CD4-positive, alpha-beta T cell treated with Interleukin-6 at 100 ng/mL for 8 hours (primary cell): ENCODE data around the gene ABCG1.
A peak's percentile ranks its signal among the peaks of the same experiment; 100 is the strongest.

Source experiments
- DNase-seq: peaks from one replicate; pipeline ENCODE4 v3.0.0-alpha.2; 2020; ENCODE audit warnings: mixed read lengths, low spot score

ABCG1 gene

GRCh38 chr21:42252325-42252654 is 33.4 kb downstream of the ABCG1 start:
- DNase-seq = no peak

GRCh38 chr21:42252778-42253340 is 33.9 kb downstream of the ABCG1 start:
- no peak for DNase-seq

GRCh38 chr21:42253466-42253865 is 34.5 kb downstream of the ABCG1 start:
- no peak for DNase-seq

- no peak for DNase-seq
Measured at GRCh38 chr21:42254083-42254482, 35.1 kb downstream of the ABCG1 start.

- no peak for DNase-seq
Measured at GRCh38 chr21:42254651-42255601, 36.0 kb downstream of the ABCG1 start.

GRCh38 chr21:42255825-42256224 is 36.9 kb downstream of the ABCG1 start:
- DNase-seq = no peak

- no peak for DNase-seq
Measured at GRCh38 chr21:42256316-42256715, 37.4 kb downstream of the ABCG1 start.

GRCh38 chr21:42257091-42257765 is 38.3 kb downstream of the ABCG1 start:
- DNase-seq = no peak

GRCh38 chr21:42258150-42258884 is 39.4 kb downstream of the ABCG1 start:
- DNase-seq = peak; percentile 81

GRCh38 chr21:42258885-42259407 is 40.0 kb downstream of the ABCG1 start:
- DNase-seq = no peak

- no peak for DNase-seq
Measured at GRCh38 chr21:42260121-42260520, 41.2 kb downstream of the ABCG1 start.

GRCh38 chr21:42261829-42262200 is 42.9 kb downstream of the ABCG1 start:
- no peak for DNase-seq

GRCh38 chr21:42262831-42263231 is 43.9 kb downstream of the ABCG1 start:
- no peak for DNase-seq

GRCh38 chr21:42263591-42264131 is 44.7 kb downstream of the ABCG1 start:
- DNase-seq = no peak

GRCh38 chr21:42264245-42265195 is 45.6 kb downstream of the ABCG1 start:
- no peak for DNase-seq

GRCh38 chr21:42265231-42265812 is 46.4 kb downstream of the ABCG1 start:
- DNase-seq = no peak

- DNase-seq = no peak
Measured at GRCh38 chr21:42266971-42267556, 48.1 kb downstream of the ABCG1 start.

GRCh38 chr21:42269386-42269785 is 50.4 kb downstream of the ABCG1 start:
- no peak for DNase-seq

GRCh38 chr21:42271065-42271464 is 52.1 kb downstream of the ABCG1 start:
- DNase-seq = no peak
